NCI-H2107 (cell line): ENCODE results near the gene NMRK2.
"Not testable (repeated sequence)": the region's sequence is repeated elsewhere in the genome, so short reads cannot be mapped to it uniquely, and the experiment has no call there.

Experiments
- DNase-seq: peaks from one replicate; lab custom pipeline; 2025; lab: John Stamatoyannopoulos, UW

The NMRK2 gene

GRCh38 chr19:3936506-3937442 is 3.9 kb downstream of the NMRK2 start:
- DNase-seq = no peak

- not testable (repeated sequence) for DNase-seq
These were observed 5.6 kb downstream of the NMRK2 start for GRCh38 chr19:3938300-3938950.

GRCh38 chr19:3942790-3943409 is 10.0 kb downstream of the NMRK2 start:
- no peak for DNase-seq

GRCh38 chr19:3944018-3944721 is 11.3 kb downstream of the NMRK2 start:
- DNase-seq = no peak

- no peak for DNase-seq
These were observed 13.0 kb downstream of the NMRK2 start for GRCh38 chr19:3945838-3946237.

GRCh38 chr19:3947316-3947933 is 14.6 kb downstream of the NMRK2 start:
- DNase-seq = not testable (repeated sequence)

- no peak for DNase-seq
These were observed 16.4 kb downstream of the NMRK2 start for GRCh38 chr19:3949294-3949693.

- DNase-seq = no peak
These were observed 17.4 kb downstream of the NMRK2 start for GRCh38 chr19:3949997-3950859.

- DNase-seq = no peak
These were observed 18.3 kb downstream of the NMRK2 start for GRCh38 chr19:3950871-3951861.

GRCh38 chr19:3952755-3953276 is 19.9 kb downstream of the NMRK2 start:
- DNase-seq = not testable (repeated sequence)

GRCh38 chr19:3954107-3954506 is 21.2 kb downstream of the NMRK2 start:
- DNase-seq = no peak

GRCh38 chr19:3955276-3955675 is 22.4 kb downstream of the NMRK2 start:
- not testable (repeated sequence) for DNase-seq

- no peak for DNase-seq
These were observed 22.8 kb downstream of the NMRK2 start for GRCh38 chr19:3955688-3956087.

GRCh38 chr19:3958836-3959765 is 26.2 kb downstream of the NMRK2 start:
- DNase-seq = no peak

GRCh38 chr19:3959766-3960131 is 26.9 kb downstream of the NMRK2 start:
- DNase-seq = no peak

- DNase-seq = no peak
These were observed 28.1 kb downstream of the NMRK2 start for GRCh38 chr19:3961007-3961406.

- DNase-seq = no peak
These were observed 30.8 kb downstream of the NMRK2 start for GRCh38 chr19:3963458-3964255.
